ENCODE measurements around the gene ITGB2.

The ITGB2 gene

GRCh38 chr21:44903689-44904088 lies 17.0 kb downstream of the ITGB2 start:
- Histone ChIP-seq H3K4me3 (no peak overlapping the region), H3K27ac (peak overlapping the region in 1 of 21 experiments; percentile 23)

GRCh38 chr21:44903050-44903685 lies 17.5 kb downstream of the ITGB2 start:
- no peak overlapping the region for H3K4me3 ChIP-seq
- H3K27ac ChIP-seq: peak overlapping the region in 1 of 21 experiments; percentile 23

GRCh38 chr21:44902268-44903049 lies 18.2 kb downstream of the ITGB2 start:
- peak overlapping the region in 1 of 21 experiments; percentile 23 for H3K27ac ChIP-seq
- no peak overlapping the region for H3K4me3 ChIP-seq

- Histone ChIP-seq H3K27ac (no peak overlapping the region), H3K4me3 (no peak overlapping the region)
These were observed 19.2 kb downstream of the ITGB2 start for GRCh38 chr21:44901391-44902074.

GRCh38 chr21:44900559-44901251 lies 20.0 kb downstream of the ITGB2 start:
- Histone ChIP-seq H3K4me3 (no peak overlapping the region), H3K27ac (no peak overlapping the region)

- Histone ChIP-seq H3K4me3 (no peak overlapping the region), H3K27ac (no peak overlapping the region)
These were observed 20.7 kb downstream of the ITGB2 start for GRCh38 chr21:44899768-44900558.

- H3K4me3 ChIP-seq: no peak overlapping the region
- no peak overlapping the region for H3K27ac ChIP-seq
These were observed 21.6 kb downstream of the ITGB2 start for GRCh38 chr21:44898851-44899767.

GRCh38 chr21:44898011-44898488 lies 22.6 kb downstream of the ITGB2 start:
- no peak overlapping the region for H3K27ac ChIP-seq

GRCh38 chr21:44897326-44898010 lies 23.2 kb downstream of the ITGB2 start:
- H3K27ac ChIP-seq: no peak overlapping the region

More at GRCh38 chr21:44898011-44898488, 22.6 kb downstream of the ITGB2 start:
- no peak overlapping the region for H3K4me3 ChIP-seq

GRCh38 chr21:44896561-44897286 lies 24.0 kb downstream of the ITGB2 start:
- Histone ChIP-seq H3K4me3 (no peak overlapping the region), H3K27ac (no peak overlapping the region)

More at GRCh38 chr21:44897326-44898010, 23.2 kb downstream of the ITGB2 start:
- H3K4me3 ChIP-seq: no peak overlapping the region

GRCh38 chr21:44895859-44896258 lies 24.8 kb downstream of the ITGB2 start:
- Histone ChIP-seq H3K4me3 (no peak overlapping the region), H3K27ac (no peak overlapping the region)

- Histone ChIP-seq H3K4me3 (no peak overlapping the region), H3K27ac (no peak overlapping the region)
These were observed 25.9 kb downstream of the ITGB2 start for GRCh38 chr21:44894687-44895302.

GRCh38 chr21:44893948-44894656 lies 26.6 kb downstream of the ITGB2 start:
- H3K4me3 ChIP-seq: no peak overlapping the region
- H3K27ac ChIP-seq: no peak overlapping the region

GRCh38 chr21:44893278-44893556 lies 27.5 kb downstream of the ITGB2 start:
- no peak overlapping the region for H3K27ac ChIP-seq
- no peak overlapping the region for H3K4me3 ChIP-seq

GRCh38 chr21:44892536-44893277 lies 28.0 kb downstream of the ITGB2 start:
- Histone ChIP-seq H3K4me3 (no peak overlapping the region), H3K27ac (no peak overlapping the region)

Data from skin epidermis (tissue), 12 donors.